Activated T-helper 17 cell treated with anti-CD3 and anti-CD28 coated beads, Interleukin-2, amount 50 U/mL, for 72 hours (primary cell): ENCODE measurements around the gene USP50. TPM values are rescaled to one million over a fixed set of nuclear protein-coding genes. Genes with fewer than 3 reads are reported as not detected.

Source experiments
- ATAC-seq: fragments of 150-1000 bp; cut with Tn5 transposase; replicated peaks from 2 replicates; pipeline ENCODE4 v1.10.0; 2021; ENCODE audit warnings: mild to moderate bottlenecking, moderate library complexity
- H3K27ac Mint-ChIP-seq: one replicate; pipeline ENCODE4 v1.8.0; 2022; ENCODE audit warnings: mixed read lengths
- H3K27me3 Mint-ChIP-seq: one replicate; pipeline ENCODE4 v1.8.0; 2022; ENCODE audit warnings: mixed read lengths
- H3K36me3 Mint-ChIP-seq: one replicate; pipeline ENCODE4 v1.8.0; 2022; ENCODE audit warnings: low read depth, mild to moderate bottlenecking, mixed read lengths
- H3K4me1 Mint-ChIP-seq: one replicate; pipeline ENCODE4 v1.8.0; 2022; ENCODE audit warnings: mixed read lengths
- H3K4me3 Mint-ChIP-seq: one replicate; pipeline ENCODE4 v1.8.0; 2022; ENCODE audit warnings: mild to moderate bottlenecking, mixed read lengths
- H3K9me3 Mint-ChIP-seq: one replicate; pipeline ENCODE4 v1.8.0; 2022; ENCODE audit warnings: mixed read lengths
- total RNA-seq, 2 donors: library from RNA; stranded (reverse); gene quantifications; one replicate each; pipeline ENCODE4 v1.2.3, GENCODE V29; 2022

The USP50 gene
- total RNA-seq, 2 donors from 2014 or later: not detected

DNA sequence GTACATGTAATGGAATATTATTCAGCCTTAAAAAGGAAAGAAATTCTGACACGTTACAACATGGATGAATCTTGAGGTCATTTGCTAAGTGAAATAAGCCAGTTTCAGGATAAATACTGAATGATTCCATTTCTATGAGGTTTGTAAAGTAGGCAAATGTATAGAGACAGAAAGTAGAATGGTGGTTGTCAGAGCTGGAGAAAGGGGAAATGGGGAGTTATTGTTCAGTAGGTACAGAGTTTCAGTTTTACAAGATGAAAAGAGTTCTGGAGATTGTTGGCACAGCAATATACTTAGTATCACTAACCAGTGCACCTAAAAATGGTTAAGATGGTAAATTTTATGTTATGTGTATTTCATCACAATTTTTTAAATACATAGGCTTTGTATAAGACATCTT lies 61.7 kb downstream of the USP50 start:
- Mint-ChIP-seq H3K27ac (no peak overlapping the region), H3K4me3 (no peak overlapping the region), H3K9me3 (no peaks in the 10 kb centered on the region), H3K27me3 (no peaks in the 10 kb centered on the region), H3K4me1 (peaks cover 8% of the 10 kb centered on the region), H3K36me3 (peaks cover 97% of the 10 kb centered on the region)
- ATAC-seq: peak; percentile 62

DNA sequence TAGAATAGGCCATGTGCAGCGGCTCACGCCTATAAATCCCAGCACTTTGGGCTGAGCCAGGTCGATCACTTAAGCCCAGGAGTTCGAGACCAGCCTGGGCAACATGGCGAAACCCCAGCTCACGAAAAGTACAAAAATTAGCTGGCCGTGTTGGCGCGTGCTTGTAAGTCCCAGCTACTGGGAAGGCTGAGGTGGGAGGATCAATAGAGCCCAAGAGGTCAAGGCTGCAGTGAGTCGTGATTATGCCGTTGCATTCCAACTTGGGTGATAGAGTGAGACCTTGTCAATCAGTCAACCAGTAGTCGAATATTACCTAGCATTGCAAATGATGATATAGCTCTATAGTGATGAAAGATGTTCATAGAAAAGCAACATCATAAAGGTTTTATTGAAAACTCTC lies 70.3 kb downstream of the USP50 start:
- no peak for ATAC-seq
- no peak overlapping the region for H3K4me3 Mint-ChIP-seq
- H3K4me1 Mint-ChIP-seq: peaks cover 5% of the 10 kb centered on the region
- no peaks in the 10 kb centered on the region for H3K9me3 Mint-ChIP-seq
- peaks cover 86% of the 10 kb centered on the region for H3K36me3 Mint-ChIP-seq
- no peak overlapping the region for H3K27ac Mint-ChIP-seq
- no peaks in the 10 kb centered on the region for H3K27me3 Mint-ChIP-seq

DNA sequence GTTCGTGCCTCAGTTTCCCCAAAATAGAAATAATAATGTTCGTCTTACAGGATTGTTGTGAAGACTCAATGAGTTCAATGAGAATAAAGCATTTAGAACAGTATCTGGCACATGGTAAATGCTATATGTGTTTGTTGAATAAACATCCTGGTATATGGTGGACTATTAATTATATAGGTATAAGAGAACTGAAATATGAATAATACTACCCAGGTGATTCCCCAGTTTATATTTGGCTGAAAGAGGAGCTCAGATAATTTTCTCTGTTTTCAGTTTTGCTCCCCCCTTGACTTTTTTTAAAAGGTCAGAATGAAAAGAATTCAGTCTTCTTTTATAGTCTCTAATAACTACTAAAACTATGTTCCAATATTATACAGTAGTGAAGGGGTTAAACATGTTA lies 75.4 kb downstream of the USP50 start:
- no peaks in the 10 kb centered on the region for H3K9me3 Mint-ChIP-seq
- peaks cover 81% of the 10 kb centered on the region for H3K36me3 Mint-ChIP-seq
- H3K4me1 Mint-ChIP-seq: peaks cover 4% of the 10 kb centered on the region
- no peaks in the 10 kb centered on the region for H3K27me3 Mint-ChIP-seq
- no peak overlapping the region for H3K27ac Mint-ChIP-seq
- no peak for ATAC-seq
- H3K4me3 Mint-ChIP-seq: no peak overlapping the region

DNA sequence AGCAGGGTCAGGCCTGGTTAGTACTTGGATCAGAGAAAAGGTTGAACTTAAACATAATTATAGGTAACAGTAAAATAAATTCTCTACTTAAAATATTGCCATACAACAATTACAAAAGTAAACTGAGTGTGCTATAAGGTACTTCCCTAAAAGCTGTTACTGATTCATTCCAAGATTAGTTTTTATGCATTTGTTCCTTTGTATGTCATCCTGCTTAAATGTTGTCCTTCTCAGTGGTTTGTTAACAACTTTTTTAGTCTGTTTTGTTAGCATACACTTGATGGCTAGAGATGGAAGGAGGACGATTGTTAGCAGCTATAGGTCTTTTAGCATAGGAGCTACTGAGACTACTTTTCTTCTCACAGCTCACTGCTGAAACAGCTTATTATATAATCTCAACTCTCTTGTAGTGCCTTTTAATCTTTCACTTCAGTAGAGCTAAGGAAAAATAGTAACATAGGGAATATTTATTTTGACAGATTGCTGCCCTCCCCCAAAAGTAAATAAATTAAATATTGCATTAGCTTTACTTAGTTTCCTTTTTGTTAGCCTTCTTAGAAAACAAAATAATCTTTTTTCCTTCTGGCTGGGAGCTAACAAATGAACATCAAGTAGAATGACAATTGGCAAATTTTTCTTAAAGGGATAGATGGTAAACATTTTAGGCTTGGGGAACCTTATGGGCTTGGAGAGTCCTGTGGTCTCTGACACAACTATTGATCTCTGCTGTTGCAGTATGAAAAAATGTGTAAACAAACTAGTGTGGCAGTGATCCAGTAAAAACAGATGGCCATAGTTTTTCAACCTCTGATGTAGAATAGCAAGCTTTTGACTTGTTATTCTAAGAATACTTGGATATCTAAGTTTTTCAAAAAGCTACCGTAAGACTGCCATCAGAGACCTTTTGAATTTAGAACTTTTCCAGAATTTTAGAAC lies 82.8 kb downstream of the USP50 start:
- peak overlapping the region; percentile 51 for H3K27ac Mint-ChIP-seq
- no peak overlapping the region for H3K4me3 Mint-ChIP-seq
- H3K9me3 Mint-ChIP-seq: no peaks in the 10 kb centered on the region
- no peaks in the 10 kb centered on the region for H3K27me3 Mint-ChIP-seq
- ATAC-seq: peak; percentile 89
- peaks cover 92% of the 10 kb centered on the region for H3K36me3 Mint-ChIP-seq
- peaks cover 7% of the 10 kb centered on the region for H3K4me1 Mint-ChIP-seq

DNA sequence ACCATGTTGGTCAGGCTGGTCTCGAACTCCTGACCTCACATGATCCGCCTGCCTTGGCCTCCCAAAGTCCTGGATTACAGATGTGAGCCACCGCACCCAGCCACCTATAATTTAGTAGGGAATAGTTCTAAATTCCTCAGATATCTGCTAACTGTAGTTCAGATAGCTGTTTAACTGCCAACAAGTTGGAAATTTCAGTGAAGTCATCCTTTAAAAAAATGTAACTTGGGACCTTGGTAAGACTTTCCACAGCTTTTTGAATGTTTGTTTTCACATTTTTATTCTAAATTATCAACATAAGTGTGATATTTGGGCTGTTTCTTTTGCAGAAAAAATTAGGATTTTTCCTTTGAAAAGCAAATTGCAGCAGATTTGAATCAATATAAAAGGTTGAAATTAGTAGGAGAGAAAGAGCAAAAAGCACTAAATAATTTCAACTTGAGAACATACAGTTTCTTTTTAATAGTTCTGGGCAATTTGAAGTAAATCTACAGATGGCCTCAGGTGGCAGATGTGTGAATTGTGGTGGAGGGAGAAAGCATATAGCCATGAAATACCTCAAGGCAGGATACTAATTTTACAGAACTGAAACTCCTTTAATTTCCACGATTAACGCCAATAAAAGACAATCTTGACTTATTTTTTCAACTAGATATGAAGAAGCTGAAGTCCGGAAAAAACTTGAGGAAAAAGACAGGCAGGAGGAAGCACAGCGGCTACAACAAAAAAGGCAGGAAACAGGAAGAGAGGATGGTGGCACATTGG lies 87.9 kb downstream of the USP50 start:
- ATAC-seq: no peak
- no peak overlapping the region for H3K27ac Mint-ChIP-seq
- H3K9me3 Mint-ChIP-seq: no peaks in the 10 kb centered on the region
- H3K4me1 Mint-ChIP-seq: peaks cover 8% of the 10 kb centered on the region
- H3K4me3 Mint-ChIP-seq: no peak overlapping the region
- H3K27me3 Mint-ChIP-seq: no peaks in the 10 kb centered on the region
- H3K36me3 Mint-ChIP-seq: peaks cover 99% of the 10 kb centered on the region

DNA sequence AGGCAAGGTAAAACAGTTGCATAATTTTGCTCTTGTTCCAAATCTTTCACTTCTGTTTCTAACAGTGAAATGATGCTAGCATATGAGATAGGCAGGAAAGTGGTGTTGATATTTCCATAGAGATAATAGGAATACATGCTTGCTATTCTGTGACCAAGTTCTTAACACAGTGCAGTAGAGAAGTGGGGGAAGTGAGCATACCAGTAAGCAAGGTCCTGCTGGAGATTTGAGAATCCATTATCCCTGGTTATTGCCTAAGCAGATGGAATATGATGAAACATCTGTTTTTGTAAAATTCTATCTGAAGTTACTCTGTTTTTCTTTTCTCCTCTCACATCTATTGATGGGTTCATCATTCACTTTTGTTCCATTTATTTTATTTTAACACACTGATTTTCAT lies 93.5 kb downstream of the USP50 start:
- H3K9me3 Mint-ChIP-seq: no peaks in the 10 kb centered on the region
- no peaks in the 10 kb centered on the region for H3K27me3 Mint-ChIP-seq
- peaks cover 94% of the 10 kb centered on the region for H3K36me3 Mint-ChIP-seq
- no peak overlapping the region for H3K4me3 Mint-ChIP-seq
- no peak for ATAC-seq
- no peak overlapping the region for H3K27ac Mint-ChIP-seq
- H3K4me1 Mint-ChIP-seq: peaks cover 8% of the 10 kb centered on the region

Other genes with a start within 250 kb of the USP50 start
- 10 to 100 TPM; 30.9 to 31.2 TPM for gene GABPB1, start 191.5 kb downstream of the USP50 start, total RNA-seq
- gene USP8, start 122.3 kb downstream of the USP50 start, total RNA-seq: 10 to 100 TPM; 60.2 to 60.6 TPM
- gene TRPM7, start 140.1 kb upstream of the USP50 start, total RNA-seq: 10 to 100 TPM; 52.0 to 77.0 TPM
- gene SPPL2A, start 219.0 kb upstream of the USP50 start, total RNA-seq: 100 to 1,000 TPM in 1 of 2 donors, 10 to 100 TPM in 1; 92.5 to 105 TPM